ENCODE measurements around the gene C2orf68.
A peak's percentile ranks its signal among the peaks of the same experiment; 100 is the strongest.

C2orf68 gene

GRCh38 chr2:85584857-85585780 is 26.7 kb downstream of the C2orf68 start:
- no peak for DNase-seq (ENCODE audit: insufficient read length, low spot score)

GRCh38 chr2:85584354-85584856 is 27.5 kb downstream of the C2orf68 start, which contains the start of gene VAMP5:
Gene VAMP5 (plus strand): TSS chr2:85584431. CDS start chr2:85584491, 60 bp downstream.
- FAIRE-seq (no peak), DNase-seq (ENCODE audit: insufficient read length, low spot score) (peak; percentile 77)
- TF ChIP-seq POLR2A (IDR thresholded peaks at IDR 0.05; ENCODE audit: low read depth, low read length) (no peak), SPI1 (IDR thresholded peaks at IDR 0.05; ENCODE audit: low read depth, low read length) (no peak), TAF1 (IDR thresholded peaks at IDR 0.05; ENCODE audit: low read depth, low read length) (no peak), POLR2AphosphoS5 (IDR thresholded peaks at IDR 0.05; ENCODE audit: low read depth, low read length) (no peak), POU2F2 (IDR thresholded peaks at IDR 0.05; ENCODE audit: low read depth, low read length) (no peak), PAX5 (IDR thresholded peaks at IDR 0.05; ENCODE audit: insufficient read depth, low read length, severe bottlenecking) (no peak)

More at GRCh38 chr2:85584857-85585780, 26.7 kb downstream of the C2orf68 start:
- FAIRE-seq: peak; percentile 61
- TF ChIP-seq SPI1 (IDR thresholded peaks at IDR 0.05; ENCODE audit: low read depth, low read length): peak; percentile 74
- TF ChIP-seq PAX5 (IDR thresholded peaks at IDR 0.05; ENCODE audit: insufficient read depth, low read length, severe bottlenecking): no peak
- TF ChIP-seq POLR2AphosphoS5 (IDR thresholded peaks at IDR 0.05; ENCODE audit: low read depth, low read length): no peak
- TF ChIP-seq TAF1 (IDR thresholded peaks at IDR 0.05; ENCODE audit: low read depth, low read length): no peak
- TF ChIP-seq POLR2A (IDR thresholded peaks at IDR 0.05; ENCODE audit: low read depth, low read length): no peak

GRCh38 chr2:85583667-85584353 is 28.1 kb downstream of the C2orf68 start:
- no peak for TF ChIP-seq SPI1 (IDR thresholded peaks at IDR 0.05; ENCODE audit: low read depth, low read length)
- no peak for TF ChIP-seq POLR2AphosphoS5 (IDR thresholded peaks at IDR 0.05; ENCODE audit: low read depth, low read length)
- no peak for TF ChIP-seq POU2F2 (IDR thresholded peaks at IDR 0.05; ENCODE audit: low read depth, low read length)
- no peak for TF ChIP-seq PAX5 (IDR thresholded peaks at IDR 0.05; ENCODE audit: insufficient read depth, low read length, severe bottlenecking)
- no peak for TF ChIP-seq POLR2A (IDR thresholded peaks at IDR 0.05; ENCODE audit: low read depth, low read length)
- DNase-seq (ENCODE audit: insufficient read length, low spot score) (no peak), FAIRE-seq (peak; percentile 43)

- no peak for FAIRE-seq
- TF ChIP-seq SPI1 (IDR thresholded peaks at IDR 0.05; ENCODE audit: low read depth, low read length): no peak
- DNase-seq (ENCODE audit: insufficient read length, low spot score): no peak
Observed at GRCh38 chr2:85582492-85582891, 29.4 kb downstream of the C2orf68 start.

- no peak for FAIRE-seq
- TF ChIP-seq POLR2A (IDR thresholded peaks at IDR 0.05; ENCODE audit: low read depth, low read length) (no peak), SPI1 (IDR thresholded peaks at IDR 0.05; ENCODE audit: low read depth, low read length) (no peak), POU2F2 (IDR thresholded peaks at IDR 0.05; ENCODE audit: low read depth, low read length) (no peak)
- no peak for DNase-seq (ENCODE audit: insufficient read length, low spot score)
Observed at GRCh38 chr2:85580206-85580605, 31.7 kb downstream of the C2orf68 start.

- no peak for TF ChIP-seq PAX5 (IDR thresholded peaks at IDR 0.05; ENCODE audit: insufficient read depth, low read length, severe bottlenecking)
- TF ChIP-seq POLR2AphosphoS5 (IDR thresholded peaks at IDR 0.05; ENCODE audit: low read depth, low read length): no peak
- peak; percentile 59 for TF ChIP-seq SPI1 (IDR thresholded peaks at IDR 0.05; ENCODE audit: low read depth, low read length)
- TF ChIP-seq POLR2A (IDR thresholded peaks at IDR 0.05; ENCODE audit: low read depth, low read length): no peak
- no peak for FAIRE-seq
- DNase-seq (ENCODE audit: insufficient read length, low spot score): no peak
Observed at GRCh38 chr2:85579266-85579935, 32.5 kb downstream of the C2orf68 start.

GRCh38 chr2:85578243-85579180 is 33.4 kb downstream of the C2orf68 start:
- DNase-seq (ENCODE audit: insufficient read length, low spot score) (no peak), FAIRE-seq (peak; percentile 5)
- TF ChIP-seq SPI1 (IDR thresholded peaks at IDR 0.05; ENCODE audit: low read depth, low read length): peak; percentile 70
- TF ChIP-seq POLR2A (IDR thresholded peaks at IDR 0.05; ENCODE audit: low read depth, low read length): no peak
- no peak for TF ChIP-seq POLR2AphosphoS5 (IDR thresholded peaks at IDR 0.05; ENCODE audit: low read depth, low read length)

- TF ChIP-seq SPI1 (IDR thresholded peaks at IDR 0.05; ENCODE audit: low read depth, low read length) (peak; percentile 44; the same call in 1 of the 2 replicates), POLR2A (IDR thresholded peaks at IDR 0.05; ENCODE audit: low read depth, low read length) (peak; percentile 30; the same call in 1 of the 2 replicates), TAF1 (IDR thresholded peaks at IDR 0.05; ENCODE audit: low read depth, low read length) (no peak), POU2F2 (IDR thresholded peaks at IDR 0.05; ENCODE audit: low read depth, low read length) (no peak), PAX5 (IDR thresholded peaks at IDR 0.05; ENCODE audit: insufficient read depth, low read length, severe bottlenecking) (no peak), POLR2AphosphoS5 (IDR thresholded peaks at IDR 0.05; ENCODE audit: low read depth, low read length) (0 out of 2 replicates have a peak, but pooled peaks have one; percentile 30)
- DNase-seq (ENCODE audit: insufficient read length, low spot score) (no peak), FAIRE-seq (peak; percentile 80)
Observed at GRCh38 chr2:85577386-85578242, 34.3 kb downstream of the C2orf68 start, which contains the start of gene VAMP8. Gene VAMP8 (plus strand): TSS chr2:85577586. CDS start chr2:85577647, 61 bp downstream.
